Femur (tissue), 1 donor: ENCODE measurements around the gene GNG11.

Source experiments
- DNase-seq: peaks from one replicate; pipeline ENCODE4 v3.0.0-alpha.2; 2017

GNG11 gene

GRCh38 chr7:93948873-93949272, 27.3 kb downstream of the GNG11 start:
- DNase-seq, result no peak

GRCh38 chr7:93949423-93949822, 27.9 kb downstream of the GNG11 start:
- no peak for DNase-seq

GRCh38 chr7:93955304-93955703, 33.8 kb downstream of the GNG11 start:
- no peak for DNase-seq

DNA sequence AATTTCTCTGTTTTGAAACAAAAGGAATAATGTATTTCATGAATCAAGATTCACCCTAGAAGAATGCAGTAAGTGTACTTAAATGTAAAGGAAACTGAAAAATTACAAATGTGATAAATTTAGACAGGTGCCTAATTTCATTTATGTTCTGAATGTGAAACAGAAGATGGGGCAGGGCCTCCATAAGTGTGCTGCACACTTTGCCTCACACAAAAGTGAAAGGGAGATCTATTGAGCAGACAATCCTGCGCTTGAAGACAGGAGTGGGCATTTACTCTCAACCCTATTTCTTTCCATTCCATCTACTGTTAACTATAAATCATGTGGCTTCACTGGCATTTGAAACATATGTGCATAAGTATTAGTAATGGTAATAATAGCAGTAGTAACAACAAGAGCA, 36.2 kb downstream of the GNG11 start:
- DNase-seq, result no peak

DNA sequence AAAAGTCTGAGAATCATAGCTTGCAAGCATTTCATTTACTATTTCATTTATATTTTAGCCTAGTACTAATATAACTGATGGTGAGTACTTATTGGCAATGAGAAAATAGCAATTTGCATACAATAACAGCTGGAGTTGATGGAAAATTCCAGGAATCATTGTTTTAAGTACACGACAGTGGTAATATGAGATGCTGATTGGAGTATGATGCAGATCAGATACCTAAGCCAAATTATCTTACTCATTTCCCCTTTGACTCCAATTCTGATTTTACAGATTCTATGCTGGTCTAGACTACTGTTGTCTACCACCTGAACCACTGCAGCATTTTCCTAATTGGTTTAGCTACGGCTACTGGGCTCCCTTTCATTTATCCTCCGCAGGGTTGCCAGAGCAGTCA, 36.7 kb downstream of the GNG11 start:
- DNase-seq, result no peak

DNA sequence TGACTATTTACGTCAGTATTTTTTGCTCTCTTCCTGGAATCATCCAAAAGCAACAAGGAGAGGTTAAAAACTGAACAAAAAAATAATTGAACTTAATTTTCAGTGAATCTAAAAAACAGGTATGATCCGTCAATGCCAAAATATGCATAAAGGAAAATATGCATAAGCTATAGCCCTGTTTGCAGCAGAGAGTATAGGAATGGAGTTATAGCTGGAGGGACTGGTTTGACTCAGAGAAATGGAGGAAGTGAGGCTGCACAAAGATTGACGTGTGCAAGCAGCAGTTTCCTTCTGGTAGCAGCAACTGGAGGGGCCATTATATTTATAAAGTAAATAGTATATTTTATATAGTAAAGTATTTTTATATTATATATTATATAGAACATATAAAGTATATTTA, 37.1 kb downstream of the GNG11 start:
- no peak for DNase-seq

- no peak for DNase-seq
Observed at GRCh38 chr7:93960986-93961385, 39.5 kb downstream of the GNG11 start.

GRCh38 chr7:93964262-93964661, 42.7 kb downstream of the GNG11 start:
- DNase-seq, result no peak

DNA sequence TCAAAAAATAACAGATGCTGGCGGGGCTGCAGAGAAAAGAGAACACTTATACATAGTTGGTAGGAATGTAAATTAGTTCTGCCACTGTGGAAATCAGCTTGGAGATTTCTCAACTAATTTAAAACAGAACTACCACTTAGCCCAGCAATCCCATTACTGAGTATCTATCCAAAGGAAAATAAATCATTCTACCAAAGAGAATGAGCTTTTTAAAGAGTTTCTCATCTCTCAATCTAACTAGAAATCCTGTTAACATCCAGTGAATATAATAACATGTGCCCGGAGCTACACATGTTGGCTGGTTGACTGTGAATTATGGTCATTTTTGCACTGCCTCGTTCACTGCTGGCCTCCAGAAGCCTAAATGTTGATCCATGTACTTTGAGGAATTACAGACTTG, 43.3 kb downstream of the GNG11 start:
- no peak for DNase-seq

- DNase-seq, result no peak
Observed at GRCh38 chr7:93968911-93969620, 47.5 kb downstream of the GNG11 start.

DNA sequence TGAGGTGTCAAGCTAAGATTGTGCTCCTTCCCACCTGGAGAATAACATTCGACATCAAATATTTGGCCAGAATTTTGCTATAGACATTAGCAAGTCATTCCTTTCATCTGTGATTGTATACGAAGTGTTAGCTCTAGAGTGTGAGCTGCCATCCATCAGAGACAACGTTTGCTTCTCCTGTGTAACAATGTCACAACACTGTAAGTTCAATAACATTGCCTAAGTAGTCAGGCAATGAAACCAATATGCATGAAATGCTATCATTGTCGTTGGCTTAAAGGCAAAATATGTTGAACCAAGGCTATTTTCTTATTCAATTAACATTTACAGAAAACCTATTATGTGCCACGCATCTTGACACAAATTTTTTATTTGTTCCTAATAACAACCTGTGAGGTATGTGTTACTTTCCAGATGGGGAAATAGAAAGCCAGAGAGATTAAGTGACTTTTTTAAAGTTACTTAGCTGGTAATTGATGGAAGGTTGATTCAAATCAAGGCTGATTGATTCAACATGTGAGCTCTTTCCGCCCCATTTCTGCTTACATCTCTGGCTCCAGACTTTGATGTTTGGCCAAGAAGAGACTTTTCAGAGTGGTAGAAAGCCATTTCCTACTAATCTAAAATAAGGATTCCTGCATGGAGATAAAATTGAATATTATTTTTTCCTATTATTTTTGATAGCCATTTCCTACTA, 50.6 kb downstream of the GNG11 start:
- no peak for DNase-seq

DNA sequence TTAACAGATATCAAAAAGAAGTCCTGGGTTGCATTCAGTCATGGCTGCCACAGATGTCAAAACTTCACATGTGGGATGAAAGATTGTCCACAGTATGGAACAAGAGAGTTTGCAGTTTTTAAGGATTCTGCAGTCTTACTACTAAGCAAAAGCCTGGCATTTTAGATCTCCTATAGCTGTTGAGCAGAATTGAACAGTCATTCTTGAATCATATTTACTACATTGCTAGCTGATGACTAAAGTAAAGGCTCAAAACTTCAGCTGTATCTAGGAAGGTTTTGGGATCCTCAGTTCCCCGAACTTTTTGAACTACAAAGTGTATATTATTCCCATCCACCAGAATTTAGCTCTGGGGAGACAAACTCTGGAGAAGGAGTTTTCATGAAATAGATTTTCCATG, 51.6 kb downstream of the GNG11 start:
- no peak for DNase-seq

DNA sequence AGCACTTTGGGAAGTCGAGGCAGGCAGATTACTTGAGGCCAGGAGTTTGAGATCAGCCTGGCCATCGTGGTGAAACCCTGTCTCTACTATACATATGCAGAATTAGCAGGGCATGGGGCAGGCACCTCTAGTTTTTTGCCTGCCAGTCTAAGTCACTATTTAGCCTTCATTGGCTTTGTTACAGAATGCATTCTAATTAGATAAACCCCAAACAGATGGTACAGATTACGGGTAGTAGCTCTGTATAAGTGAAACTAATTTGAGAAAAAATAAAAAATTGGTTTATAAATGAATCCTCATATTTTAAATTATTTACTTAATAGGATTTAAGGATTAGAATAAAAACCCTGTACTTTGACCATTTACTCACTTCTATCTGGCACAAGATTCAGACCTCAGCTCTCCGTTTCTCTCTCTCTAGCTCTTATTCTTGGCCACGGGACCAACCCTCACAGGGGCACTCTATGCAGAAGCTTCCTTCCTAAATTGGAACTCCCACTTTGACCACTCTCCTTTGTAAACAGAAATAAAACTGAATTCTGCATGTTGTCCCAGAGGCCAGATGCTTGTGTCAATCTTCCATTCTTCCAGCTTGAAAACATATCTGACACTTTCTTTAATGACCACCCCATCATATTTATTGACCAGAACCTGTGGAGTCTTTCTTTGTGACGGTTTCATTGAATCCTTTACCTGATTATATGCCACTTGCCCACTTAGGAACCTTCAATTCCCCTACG, 55.8 kb downstream of the GNG11 start:
- no peak for DNase-seq
